WTC11 (cell line): ENCODE data around the gene SPINT2. TPM values are rescaled to one million over a fixed set of nuclear protein-coding genes. Genes with fewer than 3 reads are reported as not detected.

Experiments
- ATAC-seq: fragments of 200-7000 bp; cut with Tn5 transposase; 2 replicates; pipeline ENCODE4 v1.10.0; 2021; ENCODE audit warnings: mild to moderate bottlenecking, moderate library complexity
- CTCF ChIA-PET: fragments of 300-600 bp; sonication (Branson Sonifier 250); formaldehyde crosslinking; loops from one replicate; lab custom pipeline; 2021; ENCODE audit warnings: antibody characterized with exemption; lab: Charles Lee
- POLR2A ChIA-PET: fragments of 350-600 bp; sonication (Branson Sonifier 250); formaldehyde crosslinking; loops from one replicate; lab custom pipeline; 2021; ENCODE audit warnings: antibody characterized with exemption; lab: Charles Lee
- DNase-seq: peaks from one replicate; pipeline ENCODE4 v3.0.0; 2021; ENCODE audit warnings: low spot score
- H3K27ac Mint-ChIP-seq: 2 replicates; pipeline ENCODE4 v1.8.0; 2021; ENCODE audit warnings: mixed read lengths
- H3K27me3 Mint-ChIP-seq: 2 replicates; pipeline ENCODE4 v1.8.0; 2021; ENCODE audit warnings: low read depth, mild to moderate bottlenecking, moderate library complexity, mixed read lengths
- H3K36me3 Mint-ChIP-seq: 2 replicates; pipeline ENCODE4 v1.8.0; 2021; ENCODE audit warnings: mixed read lengths
- H3K4me1 Mint-ChIP-seq: 2 replicates; pipeline ENCODE4 v1.8.0; 2022; ENCODE audit warnings: mixed read lengths
- H3K4me3 Mint-ChIP-seq: 2 replicates; pipeline ENCODE4 v1.8.0; 2021; ENCODE audit warnings: mild to moderate bottlenecking, moderate library complexity, mixed read lengths
- H3K9me3 Mint-ChIP-seq: 2 replicates; pipeline ENCODE4 v1.8.0; 2021; ENCODE audit warnings: mixed read lengths
- ARID4B ChIP-seq: sonication (generic); formaldehyde crosslinking; IDR thresholded peaks from 2 replicates; pipeline ENCODE4 v1.8.0; 2023; ENCODE audit warnings: missing genetic modification reagents, mild to moderate bottlenecking, borderline replicate concordance
- ATF6 ChIP-seq: sonication (generic); formaldehyde crosslinking; IDR thresholded peaks from 2 replicates; pipeline ENCODE4 v1.8.1; 2023; ENCODE audit warnings: mild to moderate bottlenecking, missing genetic modification reagents
- CBFB ChIP-seq: sonication (generic); formaldehyde crosslinking; IDR thresholded peaks from 2 replicates; pipeline ENCODE4 v1.8.1; 2022; ENCODE audit warnings: mild to moderate bottlenecking, low read depth, missing genetic modification reagents
- ETV6 ChIP-seq: sonication (generic); formaldehyde crosslinking; IDR thresholded peaks from 2 replicates; pipeline ENCODE4 v1.8.1; 2022; ENCODE audit warnings: mild to moderate bottlenecking, missing genetic modification reagents
- FOXK1 ChIP-seq: sonication (generic); formaldehyde crosslinking; IDR thresholded peaks from 2 replicates; pipeline ENCODE4 v1.8.0; 2022; ENCODE audit warnings: mild to moderate bottlenecking, moderate library complexity, missing genetic modification reagents
- GABPB1 ChIP-seq: sonication (generic); formaldehyde crosslinking; IDR thresholded peaks from 2 replicates; pipeline ENCODE4 v1.8.1; 2023; ENCODE audit warnings: mild to moderate bottlenecking, missing genetic modification reagents
- KAT7 ChIP-seq: sonication (generic); formaldehyde crosslinking; IDR thresholded peaks from 2 replicates; pipeline ENCODE4 v1.8.1; 2023; ENCODE audit warnings: missing genetic modification reagents, mild to moderate bottlenecking, borderline replicate concordance
- MAX ChIP-seq: sonication (generic); formaldehyde crosslinking; IDR thresholded peaks from 2 replicates; pipeline ENCODE4 v1.8.0; 2022; ENCODE audit warnings: mild to moderate bottlenecking, missing genetic modification reagents
- NFATC4 ChIP-seq: fragments of 250-450 bp; sonication (Bioruptor Pico); IDR thresholded peaks from 2 replicates; pipeline ENCODE4 v1.9.0; 2021; ENCODE audit warnings: mild to moderate bottlenecking
- PRRX2 ChIP-seq: fragments of 250-450 bp; sonication (Bioruptor Pico); IDR thresholded peaks from 2 replicates; pipeline ENCODE4 v1.8.0; 2021; ENCODE audit warnings: mild to moderate bottlenecking
- RELA ChIP-seq: sonication (generic); formaldehyde crosslinking; IDR thresholded peaks from 2 replicates; pipeline ENCODE4 v1.8.1; 2022; ENCODE audit warnings: missing genetic modification reagents, mild to moderate bottlenecking, borderline replicate concordance
- SOX15 ChIP-seq: fragments of 250-450 bp; sonication (Bioruptor Pico); IDR thresholded peaks from 2 replicates; pipeline ENCODE4 v1.9.0; 2021; ENCODE audit warnings: mild to moderate bottlenecking
- TEAD1 ChIP-seq: sonication (generic); formaldehyde crosslinking; IDR thresholded peaks from 2 replicates; pipeline ENCODE4 v1.8.0; 2022; ENCODE audit warnings: mild to moderate bottlenecking, missing genetic modification reagents
- USF2 ChIP-seq: sonication (generic); formaldehyde crosslinking; IDR thresholded peaks from 2 replicates; pipeline ENCODE4 v1.8.1; 2023; ENCODE audit warnings: mild to moderate bottlenecking, missing genetic modification reagents, moderate library complexity
- ZNF281 ChIP-seq: sonication (generic); formaldehyde crosslinking; IDR thresholded peaks from 2 replicates; pipeline ENCODE4 v1.8.0; 2023; ENCODE audit warnings: mild to moderate bottlenecking, missing genetic modification reagents
- ZNF423 ChIP-seq: fragments of 250-450 bp; sonication (Bioruptor Pico); IDR thresholded peaks from 2 replicates; pipeline ENCODE4 v2.1.2; 2022; ENCODE audit warnings: mild to moderate bottlenecking, moderate library complexity
- ZNF425 ChIP-seq: fragments of 250-450 bp; sonication (Bioruptor Pico); conservative IDR thresholded peaks from 2 replicates; pipeline ENCODE4 v1.9.0; 2021; ENCODE audit warnings: mild to moderate bottlenecking
- total RNA-seq: library from RNA; stranded (reverse); gene quantifications from 3 replicates; pipeline ENCODE4 v1.2.3, GENCODE V29; 2021

SPINT2 gene
- total RNA-seq, 1 experiment from 2014 or later = 335 TPM

GRCh38 chr19:38308006-38308766, 43.8 kb downstream of the SPINT2 start:
- peaks cover 11% of the 10 kb centered on the region for H3K4me1 Mint-ChIP-seq
- H3K27me3 Mint-ChIP-seq = peaks cover 4% of the 10 kb centered on the region; the same call in 1 of the 2 replicates
- no peaks in the 10 kb centered on the region for H3K36me3 Mint-ChIP-seq
- TF ChIP-seq KAT7 = no peak
- no peak overlapping the region for H3K27ac Mint-ChIP-seq
- no peak for ATAC-seq
- H3K4me3 Mint-ChIP-seq = no peak overlapping the region
- H3K9me3 Mint-ChIP-seq = no peaks in the 10 kb centered on the region
- ChIA-PET CTCF (no interaction called here), POLR2A (no interaction called here)
- no peak for DNase-seq

- TF ChIP-seq PRRX2 (no peak), TEAD1 (no peak), USF2 (no peak), NFATC4 (CRISPR knock-in tag) (no peak), MAX (CRISPR knock-in tag) (no peak), CBFB (no peak), GABPB1 (CRISPR knock-in tag) (no peak), ZNF425 (CRISPR knock-in tag) (no peak), SOX15 (CRISPR knock-in tag) (no peak), ETV6 (CRISPR knock-in tag) (no peak), FOXK1 (no peak), ATF6 (CRISPR knock-in tag) (no peak), ZNF423 (CRISPR knock-in tag) (no peak), ZNF281 (CRISPR knock-in tag) (no peak), RELA (CRISPR knock-in tag) (no peak), ARID4B (CRISPR knock-in tag) (no peak)
- TF ChIP-seq, all 79 proteins: peak for 0
- H3K9me3 Mint-ChIP-seq = no peaks in the 10 kb centered on the region
- ATAC-seq = no peak
- H3K36me3 Mint-ChIP-seq = no peaks in the 10 kb centered on the region
- ChIA-PET POLR2A (interaction anchor here (0.5 to 0.9 kb wide), 2 partner anchors 24 to 403 kb away, joined by 3 to 4 read pairs; partner anchors contain the start of gene WDR87), CTCF (interaction anchor here (0.5 kb wide), 1 partner anchor 614 kb away, joined by 3 read pairs; no protein-coding TSS in a partner anchor)
- H3K27me3 Mint-ChIP-seq = no peaks in the 10 kb centered on the region
- no peak overlapping the region for H3K4me3 Mint-ChIP-seq
- no peak for DNase-seq
- peaks cover 10% of the 10 kb centered on the region for H3K4me1 Mint-ChIP-seq
- no peak overlapping the region for H3K27ac Mint-ChIP-seq
These were observed 44.7 kb downstream of the SPINT2 start for GRCh38 chr19:38308926-38309614.
